ENCODE results near the gene CLEC16A. TPM values are rescaled to one million over a fixed set of nuclear protein-coding genes. Genes with fewer than 3 reads are reported as not detected.
A peak's percentile ranks its signal among the peaks of the same experiment; 100 is the strongest.

CLEC16A gene
- total RNA-seq (10 to 100 TPM; 31.1 to 32.0 TPM), total RNA-seq (33.7 to 46.2 reads per million in 2 donors)

GRCh38 chr16:10944249-10945064 is at the start of gene CLEC16A:
Gene CLEC16A (plus strand): TSS chr16:10944564. CDS start chr16:10944718, 154 bp downstream.
- Mint-ChIP-seq H3K36me3 (ENCODE audit: low read depth) (peaks cover 3% of the 10 kb centered on the region), H3K27me3 (no peaks in the 10 kb centered on the region), H3K4me3 (peak within 1 kb of the TSS; percentile 89), H3K4me1 (peaks cover 54% of the 10 kb centered on the region), H3K27ac (peak within 1 kb of the TSS; percentile 86)
- ATAC-seq: peak; percentile 82
- no peaks in the 10 kb centered on the region for H3K9me3 ChIP-seq (ENCODE audit: control insufficient read depth, low read length, poor library complexity, severe bottlenecking)
- peak; percentile 90 to 97 (median 92) for DNase-seq

- Mint-ChIP-seq H3K4me3 (no peak overlapping the region), H3K27me3 (peaks cover 10% of the 10 kb centered on the region), H3K36me3 (ENCODE audit: low read depth) (peaks cover 4% of the 10 kb centered on the region), H3K4me1 (peaks cover 4% of the 10 kb centered on the region), H3K27ac (no peak overlapping the region)
- ATAC-seq: no peak
- DNase-seq: no peak
- no peaks in the 10 kb centered on the region for H3K9me3 ChIP-seq (ENCODE audit: control insufficient read depth, low read length, poor library complexity, severe bottlenecking)
These were observed 49.1 kb upstream of the CLEC16A start for GRCh38 chr16:10895053-10895946.

GRCh38 chr16:10896165-10896564 is 48.2 kb upstream of the CLEC16A start:
- H3K36me3 Mint-ChIP-seq (ENCODE audit: low read depth): peaks cover 4% of the 10 kb centered on the region
- no peak overlapping the region for H3K4me3 Mint-ChIP-seq
- no peak for ATAC-seq
- no peaks in the 10 kb centered on the region for H3K9me3 ChIP-seq (ENCODE audit: control insufficient read depth, low read length, poor library complexity, severe bottlenecking)
- H3K27ac Mint-ChIP-seq: no peak overlapping the region
- peaks cover 5% of the 10 kb centered on the region for H3K27me3 Mint-ChIP-seq
- no peak for DNase-seq
- peaks cover 4% of the 10 kb centered on the region for H3K4me1 Mint-ChIP-seq

GRCh38 chr16:10896723-10897122 is 47.6 kb upstream of the CLEC16A start:
- Mint-ChIP-seq H3K4me3 (no peak overlapping the region), H3K27me3 (peaks cover under 1% of the 10 kb centered on the region), H3K27ac (no peak overlapping the region), H3K4me1 (peaks cover 4% of the 10 kb centered on the region), H3K36me3 (ENCODE audit: low read depth) (peaks cover 4% of the 10 kb centered on the region)
- H3K9me3 ChIP-seq (ENCODE audit: control insufficient read depth, low read length, poor library complexity, severe bottlenecking): no peaks in the 10 kb centered on the region
- ATAC-seq: no peak
- DNase-seq: no peak

GRCh38 chr16:10897134-10897533 is 47.2 kb upstream of the CLEC16A start:
- no peak overlapping the region for H3K27ac Mint-ChIP-seq
- no peak for ATAC-seq
- peaks cover 4% of the 10 kb centered on the region for H3K36me3 Mint-ChIP-seq (ENCODE audit: low read depth)
- H3K9me3 ChIP-seq (ENCODE audit: control insufficient read depth, low read length, poor library complexity, severe bottlenecking): no peaks in the 10 kb centered on the region
- DNase-seq: no peak
- no peaks in the 10 kb centered on the region for H3K27me3 Mint-ChIP-seq
- H3K4me3 Mint-ChIP-seq: no peak overlapping the region
- peaks cover 4% of the 10 kb centered on the region for H3K4me1 Mint-ChIP-seq

- H3K9me3 ChIP-seq (ENCODE audit: control insufficient read depth, low read length, poor library complexity, severe bottlenecking): no peaks in the 10 kb centered on the region
- Mint-ChIP-seq H3K4me3 (no peak overlapping the region), H3K4me1 (peaks cover 5% of the 10 kb centered on the region), H3K36me3 (ENCODE audit: low read depth) (peaks cover 5% of the 10 kb centered on the region), H3K27ac (no peak overlapping the region), H3K27me3 (no peaks in the 10 kb centered on the region)
- ATAC-seq (no peak), DNase-seq (no peak)
These were observed 41.4 kb upstream of the CLEC16A start for GRCh38 chr16:10902999-10903398.

- Mint-ChIP-seq H3K4me1 (peaks cover 2% of the 10 kb centered on the region), H3K36me3 (ENCODE audit: low read depth) (peaks cover 5% of the 10 kb centered on the region), H3K27me3 (no peaks in the 10 kb centered on the region), H3K27ac (no peak overlapping the region), H3K4me3 (no peak overlapping the region)
- ATAC-seq (no peak), DNase-seq (no peak)
- no peaks in the 10 kb centered on the region for H3K9me3 ChIP-seq (ENCODE audit: control insufficient read depth, low read length, poor library complexity, severe bottlenecking)
These were observed 37.9 kb upstream of the CLEC16A start for GRCh38 chr16:10906482-10906881.

- peaks cover 2% of the 10 kb centered on the region for H3K4me1 Mint-ChIP-seq
- no peaks in the 10 kb centered on the region for H3K27me3 Mint-ChIP-seq
- no peaks in the 10 kb centered on the region for H3K9me3 ChIP-seq (ENCODE audit: control insufficient read depth, low read length, poor library complexity, severe bottlenecking)
- DNase-seq (no peak), ATAC-seq (no peak)
- H3K27ac Mint-ChIP-seq: no peak overlapping the region
- no peak overlapping the region for H3K4me3 Mint-ChIP-seq
- peaks cover 5% of the 10 kb centered on the region for H3K36me3 Mint-ChIP-seq (ENCODE audit: low read depth)
These were observed 37.2 kb upstream of the CLEC16A start for GRCh38 chr16:10906914-10907756.

GRCh38 chr16:10907757-10908045 is 36.7 kb upstream of the CLEC16A start:
- H3K4me3 Mint-ChIP-seq: no peak overlapping the region

GRCh38 chr16:10911267-10911666 is 33.1 kb upstream of the CLEC16A start:
- DNase-seq (no peak), ATAC-seq (no peak)
- Mint-ChIP-seq H3K4me1 (no peaks in the 10 kb centered on the region), H3K36me3 (ENCODE audit: low read depth) (peaks cover 2% of the 10 kb centered on the region), H3K27ac (no peak overlapping the region), H3K4me3 (peak overlapping the region; percentile 41), H3K27me3 (no peaks in the 10 kb centered on the region)
- H3K9me3 ChIP-seq (ENCODE audit: control insufficient read depth, low read length, poor library complexity, severe bottlenecking): no peaks in the 10 kb centered on the region

More at GRCh38 chr16:10907757-10908045, 36.7 kb upstream of the CLEC16A start:
- Mint-ChIP-seq H3K4me1 (peaks cover 2% of the 10 kb centered on the region), H3K27me3 (no peaks in the 10 kb centered on the region), H3K27ac (no peak overlapping the region), H3K36me3 (ENCODE audit: low read depth) (peaks cover 4% of the 10 kb centered on the region)
- ATAC-seq: no peak
- no peak for DNase-seq
- H3K9me3 ChIP-seq (ENCODE audit: control insufficient read depth, low read length, poor library complexity, severe bottlenecking): no peaks in the 10 kb centered on the region

- Mint-ChIP-seq H3K27me3 (no peaks in the 10 kb centered on the region), H3K27ac (no peak overlapping the region), H3K4me3 (no peak overlapping the region), H3K36me3 (ENCODE audit: low read depth) (no peaks in the 10 kb centered on the region), H3K4me1 (peaks cover 2% of the 10 kb centered on the region)
- ATAC-seq (no peak), DNase-seq (no peak)
- no peaks in the 10 kb centered on the region for H3K9me3 ChIP-seq (ENCODE audit: control insufficient read depth, low read length, poor library complexity, severe bottlenecking)
These were observed 27.8 kb upstream of the CLEC16A start for GRCh38 chr16:10916534-10916933.

GRCh38 chr16:10918294-10919002 is 25.9 kb upstream of the CLEC16A start:
- DNase-seq: peak; percentile 54 to 68 (median 56)
- Mint-ChIP-seq H3K36me3 (ENCODE audit: low read depth) (no peaks in the 10 kb centered on the region), H3K4me1 (peaks cover 2% of the 10 kb centered on the region), H3K27me3 (no peaks in the 10 kb centered on the region), H3K4me3 (no peak overlapping the region), H3K27ac (no peak overlapping the region)
- ATAC-seq: peak; percentile 80
- H3K9me3 ChIP-seq (ENCODE audit: control insufficient read depth, low read length, poor library complexity, severe bottlenecking): no peaks in the 10 kb centered on the region

Data from T-helper 17 cell (primary cell).